Iris pigment epithelial cell (primary cell): ENCODE data around the gene CELF5.
"Not testable (repeated sequence)": the region's sequence is repeated elsewhere in the genome, so short reads cannot be mapped to it uniquely, and the experiment has no call there.

ENCODE experiments used
- DNase-seq: peaks from one replicate; pipeline ENCODE4 v3.0.0-alpha.2; 2011; ENCODE audit warnings: low read depth

Gene CELF5

DNA sequence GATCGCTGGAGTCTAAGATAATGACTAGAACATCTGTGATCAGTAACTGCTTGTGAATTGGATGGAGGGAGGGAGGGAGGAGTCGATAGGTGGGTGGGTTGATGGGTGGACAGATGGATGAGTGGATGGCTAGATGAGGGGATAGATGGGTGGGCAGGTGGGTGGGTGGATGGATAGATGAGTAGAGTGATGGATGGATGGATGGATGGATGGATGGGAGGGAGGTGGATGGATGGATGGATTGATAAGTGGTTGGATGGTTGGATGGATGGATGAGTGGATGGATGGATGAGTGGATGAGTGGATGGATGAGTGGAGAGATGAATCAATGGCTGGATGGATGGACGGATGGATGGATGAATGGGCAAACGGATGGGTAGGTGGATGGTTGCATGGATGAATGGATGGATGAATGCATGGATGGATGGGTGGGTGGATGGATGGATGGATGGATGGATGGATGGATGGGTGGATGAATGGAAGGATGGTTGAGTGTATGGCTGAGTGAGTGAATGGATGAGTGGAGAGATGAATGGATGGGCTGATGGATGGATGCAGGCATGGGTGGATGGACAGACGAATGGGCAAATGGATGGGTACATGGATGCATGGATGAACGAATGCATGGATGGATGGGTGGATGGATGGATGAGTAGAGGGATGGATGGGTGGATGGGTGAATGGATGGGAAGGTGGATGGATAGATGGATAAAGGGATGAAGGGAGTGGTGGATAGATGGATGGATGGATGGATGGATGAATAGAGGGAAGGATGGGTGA lies 97.9 kb downstream of the CELF5 start:
- no peak for DNase-seq

DNA sequence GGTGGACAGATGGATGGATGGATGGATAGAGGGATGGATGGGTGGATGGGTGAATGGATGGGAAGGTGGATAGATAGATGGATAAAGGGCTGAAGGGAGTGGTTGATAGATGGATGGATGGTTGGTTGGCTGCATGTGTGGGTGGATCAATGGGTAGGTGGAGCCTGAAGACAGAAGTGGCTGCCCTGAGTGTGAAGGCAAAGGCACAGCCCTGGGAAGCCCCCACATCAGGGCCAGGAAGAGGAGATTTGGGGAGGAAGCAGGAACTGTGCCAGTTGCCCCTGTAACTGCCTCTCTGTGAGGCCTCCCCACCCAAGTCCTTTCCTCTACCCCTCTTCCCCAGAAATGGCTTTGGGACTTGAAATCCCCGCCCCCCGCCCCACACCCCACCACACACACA lies 98.6 kb downstream of the CELF5 start:
- no peak for DNase-seq

DNA sequence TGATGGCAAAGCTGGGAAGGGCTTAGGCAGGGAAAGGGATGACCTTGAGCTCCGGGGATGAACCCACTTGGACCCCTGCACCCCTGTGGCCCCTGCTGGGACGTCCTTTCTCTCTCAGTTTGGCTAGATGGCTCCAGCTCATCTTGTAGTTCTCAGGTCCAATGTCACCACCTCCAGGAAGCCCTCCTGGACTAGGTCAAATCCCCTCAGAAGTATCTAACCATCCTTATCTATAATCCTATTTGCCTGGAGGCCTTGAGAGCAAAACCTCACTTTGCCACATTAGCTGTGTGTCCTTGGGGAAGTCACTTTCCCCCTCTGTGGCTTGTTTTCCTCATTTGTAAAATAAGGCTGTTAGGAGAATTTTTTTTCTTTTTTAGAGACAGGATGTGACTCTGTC lies 99.2 kb downstream of the CELF5 start:
- no peak for DNase-seq

DNA sequence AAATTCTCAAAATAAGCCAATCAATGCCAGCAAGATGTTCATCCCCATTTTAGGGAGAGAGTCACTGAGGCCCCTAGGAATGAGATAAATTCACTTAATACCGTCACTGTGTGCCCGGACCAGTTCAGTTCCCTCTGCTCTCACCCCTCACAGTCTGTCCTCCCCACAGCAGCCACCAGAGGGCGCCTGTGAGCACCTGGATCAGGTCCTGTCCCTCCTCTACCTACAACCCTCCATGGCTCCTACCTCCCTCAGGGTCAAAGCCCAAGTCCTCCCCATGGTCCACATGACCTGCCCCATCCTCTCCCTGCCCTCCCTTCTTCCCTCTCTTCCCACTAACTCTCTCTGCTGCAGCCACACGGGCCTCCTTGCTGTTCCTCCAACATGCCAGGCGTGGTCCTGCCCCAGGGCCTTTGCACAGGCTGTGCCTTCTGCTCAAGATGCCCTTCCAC lies 100.0 kb downstream of the CELF5 start:
- DNase-seq, result no peak

DNA sequence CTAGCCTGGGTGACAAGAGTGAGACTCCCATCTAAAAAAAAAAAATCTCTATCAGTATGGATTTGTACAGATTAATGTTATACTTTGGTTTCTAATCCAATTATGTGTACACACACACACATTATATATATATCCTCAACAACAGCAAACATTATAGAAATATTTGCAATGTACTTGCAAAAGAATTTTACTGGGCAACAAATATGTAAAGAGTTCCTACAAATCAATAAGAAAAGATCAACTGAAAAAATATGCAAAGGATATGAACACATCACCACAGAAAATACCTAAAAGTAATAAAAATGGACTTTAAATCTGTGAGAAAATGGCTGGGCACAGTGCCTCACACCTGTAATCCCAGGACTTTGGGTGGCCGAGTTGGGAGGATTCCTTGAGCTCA lies 101.0 kb downstream of the CELF5 start:
- no peak for DNase-seq

DNA sequence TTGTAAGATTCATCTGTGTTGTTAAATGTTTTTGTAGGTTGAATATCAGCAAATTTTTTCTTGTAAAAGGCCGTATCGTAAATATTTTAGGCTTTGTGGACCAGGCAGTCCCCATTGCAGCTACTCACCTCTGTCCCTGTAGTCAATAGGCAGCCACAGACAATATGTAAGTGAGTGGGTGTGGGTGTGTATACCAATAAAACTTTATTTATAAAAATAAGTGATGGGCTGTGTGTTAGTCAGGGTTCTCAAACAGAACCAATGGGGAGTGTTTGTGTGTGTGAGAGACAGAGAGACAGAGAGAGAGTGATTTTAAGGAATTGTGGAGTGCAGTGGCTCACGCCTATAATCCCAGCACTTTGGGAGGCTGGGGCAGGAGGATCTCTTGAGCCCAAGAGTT lies 104.3 kb downstream of the CELF5 start:
- DNase-seq, result no peak

- DNase-seq, result no peak
Measured at GRCh38 chr19:3330047-3330446, 105.6 kb downstream of the CELF5 start.

GRCh38 chr19:3332232-3332631 lies 107.8 kb downstream of the CELF5 start:
- not testable (repeated sequence) for DNase-seq

DNA sequence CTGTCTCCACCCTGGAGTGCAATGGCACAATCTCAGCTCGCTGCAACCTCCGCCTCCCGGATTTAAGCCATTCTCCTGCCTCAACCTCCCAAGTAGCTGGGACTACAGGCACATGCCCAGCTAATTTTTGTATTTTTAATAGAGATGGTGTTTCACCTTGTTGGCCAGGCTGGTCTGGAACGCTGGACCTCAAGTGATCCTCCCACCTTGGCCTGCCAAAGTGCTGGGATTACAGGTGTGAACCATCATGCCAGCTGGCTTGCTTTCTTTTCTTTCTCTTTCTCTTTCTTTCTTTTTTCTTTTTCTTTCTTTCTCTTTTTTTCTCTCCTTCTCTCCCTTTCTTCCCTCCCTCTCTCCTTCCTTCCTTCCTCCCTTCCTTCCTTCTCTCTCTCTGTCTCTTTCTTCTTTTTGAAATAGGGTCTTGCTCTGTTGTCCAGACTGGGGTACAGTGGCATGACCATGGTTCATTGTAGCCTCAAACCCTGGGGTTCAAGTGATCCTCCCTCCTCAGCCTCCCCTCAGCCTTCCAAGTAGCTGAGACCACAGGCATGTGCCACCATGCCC lies 108.6 kb downstream of the CELF5 start:
- DNase-seq, result no peak

GRCh38 chr19:3333662-3334061 lies 109.2 kb downstream of the CELF5 start:
- DNase-seq, result no peak

- DNase-seq, result not testable (repeated sequence)
Measured at GRCh38 chr19:3334749-3335430, 110.4 kb downstream of the CELF5 start.

DNA sequence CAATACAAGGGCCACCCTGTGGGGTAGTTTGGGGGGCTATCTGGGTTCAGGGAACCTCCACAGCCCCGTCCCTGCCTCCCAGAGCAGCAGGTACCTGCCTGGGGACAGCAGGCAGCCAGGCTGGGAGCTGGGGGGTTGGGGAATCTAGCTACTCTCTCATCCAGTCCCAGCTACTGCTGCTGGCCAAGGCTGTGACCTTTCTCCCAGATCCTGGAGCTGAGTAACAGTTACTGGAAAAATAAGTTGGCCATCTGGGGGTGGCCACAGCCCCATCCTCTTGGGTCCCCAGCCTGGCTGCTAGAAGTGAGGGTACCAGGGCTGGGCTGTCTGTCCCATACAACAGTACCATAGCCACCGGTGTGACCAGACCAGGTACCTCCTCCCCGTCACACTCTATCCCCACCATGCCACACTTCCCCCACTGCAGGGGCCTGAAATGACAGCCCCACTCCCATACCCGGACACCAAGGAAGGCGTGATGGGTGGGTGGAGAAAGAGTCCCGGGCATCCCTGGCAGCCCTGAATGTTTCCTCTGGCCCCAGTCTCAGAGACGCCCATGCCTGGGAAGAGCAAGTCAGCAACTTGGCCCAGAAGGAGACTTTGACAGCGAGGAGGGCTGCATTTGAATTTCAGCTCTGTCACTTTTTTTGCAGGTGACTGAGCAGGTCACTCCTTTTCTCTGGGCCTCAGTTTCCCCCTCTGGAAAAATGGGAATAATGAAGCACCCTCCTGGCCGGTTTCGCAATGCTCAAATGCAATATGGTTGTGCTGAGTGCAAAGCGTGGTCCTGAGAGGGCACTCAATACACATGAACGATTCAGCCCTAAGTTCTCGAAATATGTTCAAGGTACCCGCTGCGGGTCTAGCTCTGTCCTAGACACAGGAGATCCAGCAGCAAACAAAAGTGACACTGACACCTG lies 111.2 kb downstream of the CELF5 start:
- DNase-seq, result peak; percentile 38

GRCh38 chr19:3336351-3336679 lies 111.9 kb downstream of the CELF5 start:
- no peak for DNase-seq

GRCh38 chr19:3336680-3337523 lies 112.4 kb downstream of the CELF5 start:
- DNase-seq, result peak; percentile 63

- no peak for DNase-seq
Measured at GRCh38 chr19:3338541-3339181, 114.2 kb downstream of the CELF5 start.

DNA sequence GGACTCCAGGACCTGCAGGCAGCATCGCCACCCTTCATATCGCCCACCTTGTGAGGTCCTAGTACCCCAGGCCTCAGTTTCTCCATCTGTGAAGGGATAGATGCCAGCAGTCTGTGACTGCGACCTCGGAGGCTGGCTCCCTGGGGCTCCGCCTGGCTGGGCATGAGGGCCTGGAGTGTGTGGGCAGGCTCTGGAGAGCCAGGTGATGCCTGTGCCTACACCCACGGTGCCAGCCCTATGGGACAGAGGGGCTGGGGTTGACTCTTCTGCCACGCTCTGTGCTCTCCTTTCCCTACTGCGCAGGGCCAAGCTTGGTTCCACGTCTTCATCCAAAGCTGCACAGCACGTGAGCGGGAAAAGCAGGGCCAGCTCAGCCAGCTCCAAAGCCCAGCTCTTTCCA lies 115.9 kb downstream of the CELF5 start:
- no peak for DNase-seq

DNA sequence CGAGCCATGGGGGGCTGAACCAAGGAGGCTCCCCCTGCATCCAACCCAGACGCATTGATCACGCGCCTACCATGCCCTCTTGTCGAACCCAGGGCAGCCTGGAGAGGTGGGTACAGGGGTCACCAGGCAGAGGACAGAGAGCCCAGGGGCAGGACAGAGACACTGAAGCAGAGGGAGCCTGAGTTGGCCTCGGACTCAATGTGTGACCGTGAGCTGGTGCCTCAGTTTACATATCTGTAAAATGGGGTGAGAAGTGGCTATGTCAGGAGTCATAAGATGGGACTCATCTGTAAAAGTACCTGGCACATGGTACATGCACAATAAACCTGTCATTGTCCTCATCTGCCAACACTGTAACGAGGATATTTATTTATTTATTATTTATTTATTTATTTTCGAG lies 117.8 kb downstream of the CELF5 start:
- no peak for DNase-seq

DNA sequence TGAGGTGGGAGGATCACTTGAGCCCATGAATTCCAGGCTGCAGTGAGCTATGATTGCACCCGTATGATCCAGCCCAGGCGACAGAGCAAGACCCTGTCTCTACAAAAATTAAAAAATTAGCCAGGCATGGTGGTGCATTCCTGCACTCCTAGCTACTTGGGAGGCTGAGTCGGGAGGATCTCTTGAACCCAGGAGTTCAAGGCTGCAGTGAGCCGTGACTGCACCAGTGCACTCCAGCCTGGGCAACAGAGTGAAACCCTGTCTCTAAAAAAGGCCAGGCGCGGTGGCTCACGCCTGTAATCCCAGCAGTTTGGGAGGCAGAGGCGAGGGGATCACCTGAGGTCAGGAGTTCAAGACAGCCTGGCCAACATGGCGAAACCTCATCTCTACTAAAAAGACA lies 118.5 kb downstream of the CELF5 start:
- not testable (repeated sequence) for DNase-seq

- peak; percentile 84 for DNase-seq
Measured at GRCh38 chr19:3343619-3344502, 119.4 kb downstream of the CELF5 start.
